ENCODE results near the gene SOS1. TPM values are rescaled to one million over a fixed set of nuclear protein-coding genes. Genes with fewer than 3 reads are reported as not detected.
A peak's percentile ranks its signal among the peaks of the same experiment; 100 is the strongest.

Gene SOS1
- total and polyA plus RNA-seq, 2 donors (not counting 3 experiments of a cell fraction or from before 2014, with no cell fraction given), result 22.2 to 32.5 TPM

DNA sequence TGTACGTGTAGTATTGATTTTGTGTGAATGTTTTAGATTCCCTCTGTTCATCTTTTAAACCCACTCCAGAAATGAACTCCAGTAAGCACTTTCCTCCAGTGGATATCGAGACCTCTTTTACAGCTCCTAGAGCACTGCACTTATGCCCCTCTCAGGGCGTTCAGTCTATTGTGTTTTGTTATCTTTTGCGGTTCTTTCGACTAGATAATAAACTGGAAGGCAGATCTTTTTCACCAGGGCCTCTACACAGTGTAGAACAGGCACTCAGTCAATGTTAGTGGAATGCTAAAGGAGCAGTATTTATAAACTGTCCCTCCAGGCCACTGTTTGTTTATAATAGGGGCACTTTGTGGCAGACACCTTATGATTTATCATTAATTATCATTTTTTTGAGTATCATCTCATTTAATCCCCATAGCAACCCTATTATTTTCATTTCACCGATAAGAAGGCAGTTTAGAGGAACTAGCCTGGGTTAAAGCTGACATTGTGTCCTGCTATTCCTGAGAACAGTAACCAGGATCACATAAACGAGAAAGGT is 742 bp upstream of the SOS1 start:
- ChIA-PET CTCF (interaction anchor here (0.7 to 3.6 kb wide), 6 partner anchors 21 to 745 kb away, joined by 3 to 53 read pairs (median 4); partner anchors contain the start of gene ATL2), POLR2A (no interaction called here)
- Histone ChIP-seq H3K27ac (ENCODE audit: insufficient read depth, low read depth, low read length) (peak overlapping the region; percentile 78), H3K79me2 (ENCODE audit: control insufficient read depth, insufficient read depth, low read length) (peaks cover 35% of the 10 kb centered on the region), H3K27me3 (ENCODE audit: control insufficient read depth in 2 of 2, insufficient read depth in 2 of 2, low read length in 2 of 2) (no peaks in the 10 kb centered on the region), H3K9me1 (replicated peaks; ENCODE audit: control insufficient read depth, extremely low read depth, insufficient read depth, low read length) (no peaks in the 10 kb centered on the region), H3K4me3 (replicated peaks in 1 of 3; ENCODE audit: insufficient read depth in 1 of 3, low read depth in 1 of 3, low read length in 3 of 3) (peak overlapping the region in 2 of 3 experiments; percentile 52 to 73), H3K36me3 (ENCODE audit: control insufficient read depth in 2 of 2, extremely low read depth in 1 of 2, insufficient read depth in 2 of 2, low read length in 2 of 2) (no peaks in the 10 kb centered on the region), H3K9me3 (replicated peaks; ENCODE audit: control insufficient read depth, insufficient read depth, low read length) (no peaks in the 10 kb centered on the region), H2AFZ (ENCODE audit: low read depth, low read length) (peak overlapping the region; percentile 80), H3K4me2 (ENCODE audit: insufficient read depth, low read length) (peak overlapping the region; percentile 73), H3K4me1 (ENCODE audit: control insufficient read depth, extremely low read depth, insufficient read depth, low read length) (peaks cover 28% of the 10 kb centered on the region), H3K9ac (replicated peaks; ENCODE audit: extremely low read depth, insufficient read depth, low read length) (peak overlapping the region; percentile 70), H4K20me1 (replicated peaks; ENCODE audit: control insufficient read depth, extremely low read depth, insufficient read depth, low read length) (no peaks in the 10 kb centered on the region)
- dilution Hi-C loops (cut with MboI; ENCODE audit: extremely low pct_ligation_motif_present, low sequenced_read_pairs), result no loop called here
- no peak for DNase-seq (ENCODE audit: low read depth, low spot score)
- TF ChIP-seq FOS (IDR thresholded peaks at IDR 0.05; ENCODE audit: borderline replicate concordance, insufficient read depth, low read length) (no peak), POLR2A (IDR thresholded peaks at IDR 0.05; ENCODE audit: low read depth, low read length) (no peak), EZH2 (IDR thresholded peaks at IDR 0.05; ENCODE audit: borderline replicate concordance, low read depth, low read length, severe bottlenecking) (no peak), JUN (IDR thresholded peaks at IDR 0.05; ENCODE audit: borderline replicate concordance, insufficient read depth, insufficient read length, low read depth) (no peak), POLR2AphosphoS5 (IDR thresholded peaks at IDR 0.05; ENCODE audit: insufficient read depth, low read depth, low read length) (no peak), GATA2 (IDR thresholded peaks at IDR 0.05; ENCODE audit: insufficient read depth, insufficient read length, low read depth, low read length) (no peak), MYC (IDR thresholded peaks at IDR 0.05; ENCODE audit: low read depth, low read length) (no peak)
- TF ChIP-seq, protein P1, sequence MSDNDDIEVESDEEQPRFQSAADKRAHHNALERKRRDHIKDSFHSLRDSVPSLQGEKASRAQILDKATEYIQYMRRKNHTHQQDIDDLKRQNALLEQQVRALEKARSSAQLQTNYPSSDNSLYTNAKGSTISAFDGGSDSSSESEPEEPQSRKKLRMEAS (IDR thresholded peaks at IDR 0.05; ENCODE audit: insufficient read depth, insufficient read length), result no peak
- TF ChIP-seq, protein P2, sequence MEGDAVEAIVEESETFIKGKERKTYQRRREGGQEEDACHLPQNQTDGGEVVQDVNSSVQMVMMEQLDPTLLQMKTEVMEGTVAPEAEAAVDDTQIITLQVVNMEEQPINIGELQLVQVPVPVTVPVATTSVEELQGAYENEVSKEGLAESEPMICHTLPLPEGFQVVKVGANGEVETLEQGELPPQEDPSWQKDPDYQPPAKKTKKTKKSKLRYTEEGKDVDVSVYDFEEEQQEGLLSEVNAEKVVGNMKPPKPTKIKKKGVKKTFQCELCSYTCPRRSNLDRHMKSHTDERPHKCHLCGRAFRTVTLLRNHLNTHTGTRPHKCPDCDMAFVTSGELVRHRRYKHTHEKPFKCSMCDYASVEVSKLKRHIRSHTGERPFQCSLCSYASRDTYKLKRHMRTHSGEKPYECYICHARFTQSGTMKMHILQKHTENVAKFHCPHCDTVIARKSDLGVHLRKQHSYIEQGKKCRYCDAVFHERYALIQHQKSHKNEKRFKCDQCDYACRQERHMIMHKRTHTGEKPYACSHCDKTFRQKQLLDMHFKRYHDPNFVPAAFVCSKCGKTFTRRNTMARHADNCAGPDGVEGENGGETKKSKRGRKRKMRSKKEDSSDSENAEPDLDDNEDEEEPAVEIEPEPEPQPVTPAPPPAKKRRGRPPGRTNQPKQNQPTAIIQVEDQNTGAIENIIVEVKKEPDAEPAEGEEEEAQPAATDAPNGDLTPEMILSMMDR (IDR thresholded peaks at IDR 0.05; ENCODE audit: extremely low read depth in 1 of 2, insufficient read depth in 1 of 2, low read depth in 1 of 2, low read length in 2 of 2), result no peak
- intact Hi-C loops (cut with micrococcal nuclease), result loop anchor here (2.0 to 5.0 kb wide), 5 partner anchors 63 to 744 kb away; partner anchors contain the start of genes ATL2, MAP4K3 and SRSF7
- BruUV-seq (replicated peaks), result TSS peak; percentile 78
- no peak for FAIRE-seq
